ENCODE data around the gene KTI12.
A peak's percentile ranks its signal among the peaks of the same experiment; 100 is the strongest.
"Not testable (repeated sequence)": the region's sequence is repeated elsewhere in the genome, so short reads cannot be mapped to it uniquely, and the experiment has no call there.

The KTI12 gene

GRCh38 chr1:52045236-52045635, 11.6 kb upstream of the KTI12 start:
- no peak for FAIRE-seq
- no peak for DNase-seq (ENCODE audit: extremely low spot score, insufficient read length, low read depth)

GRCh38 chr1:52041551-52042185, 8.1 kb upstream of the KTI12 start:
- DNase-seq (ENCODE audit: extremely low spot score, insufficient read length, low read depth) (no peak), FAIRE-seq (no peak)

- DNase-seq (ENCODE audit: extremely low spot score, insufficient read length, low read depth) (no peak), FAIRE-seq (no peak)
Observed at GRCh38 chr1:52037909-52038308, 4.3 kb upstream of the KTI12 start.

GRCh38 chr1:52037402-52037814, 3.8 kb upstream of the KTI12 start:
- DNase-seq (ENCODE audit: extremely low spot score, insufficient read length, low read depth) = no peak
- no peak for FAIRE-seq

- DNase-seq (ENCODE audit: extremely low spot score, insufficient read length, low read depth) (no peak), FAIRE-seq (no peak)
Observed at GRCh38 chr1:52034050-52034384, 407 bp upstream of the KTI12 start.

GRCh38 chr1:52032785-52033131, 852 bp downstream of the KTI12 start:
- FAIRE-seq = no peak
- DNase-seq (ENCODE audit: extremely low spot score, insufficient read length, low read depth) = no peak

- DNase-seq (ENCODE audit: extremely low spot score, insufficient read length, low read depth) (no peak), FAIRE-seq (peak; percentile 35)
Observed at GRCh38 chr1:52032124-52032784, 1.4 kb downstream of the KTI12 start.

- not testable (repeated sequence) for FAIRE-seq; DNase-seq (ENCODE audit: extremely low spot score, insufficient read length, low read depth)
Observed at GRCh38 chr1:52028839-52029238, 4.8 kb downstream of the KTI12 start.

GRCh38 chr1:52028328-52028727, 5.3 kb downstream of the KTI12 start:
- DNase-seq (ENCODE audit: extremely low spot score, insufficient read length, low read depth) = no peak
- no peak for FAIRE-seq

- DNase-seq (ENCODE audit: extremely low spot score, insufficient read length, low read depth) = no peak
- no peak for FAIRE-seq
Observed at GRCh38 chr1:52026278-52026677, 7.3 kb downstream of the KTI12 start.

- DNase-seq (ENCODE audit: extremely low spot score, insufficient read length, low read depth) = no peak
- no peak for FAIRE-seq
Observed at GRCh38 chr1:52022133-52022532, 11.5 kb downstream of the KTI12 start.

GRCh38 chr1:52008071-52008809, 25.4 kb downstream of the KTI12 start:
- FAIRE-seq = no peak
- no peak for DNase-seq (ENCODE audit: extremely low spot score, insufficient read length, low read depth)

- FAIRE-seq (no peak), DNase-seq (ENCODE audit: extremely low spot score, insufficient read length, low read depth) (no peak)
Observed at GRCh38 chr1:52007215-52008002, 26.2 kb downstream of the KTI12 start.

GRCh38 chr1:52006081-52006553, 27.5 kb downstream of the KTI12 start:
- not testable (repeated sequence) for DNase-seq (ENCODE audit: extremely low spot score, insufficient read length, low read depth); FAIRE-seq

- not testable (repeated sequence) for DNase-seq (ENCODE audit: extremely low spot score, insufficient read length, low read depth); FAIRE-seq
Observed at GRCh38 chr1:52005548-52005947, 28.1 kb downstream of the KTI12 start.

GRCh38 chr1:52003877-52004276, 29.7 kb downstream of the KTI12 start:
- FAIRE-seq = no peak
- DNase-seq (ENCODE audit: extremely low spot score, insufficient read length, low read depth) = no peak

GRCh38 chr1:52002038-52002917, 31.3 kb downstream of the KTI12 start:
- DNase-seq (ENCODE audit: extremely low spot score, insufficient read length, low read depth) (peak; percentile 70), FAIRE-seq (peak; percentile 91)

- no peak for DNase-seq (ENCODE audit: extremely low spot score, insufficient read length, low read depth)
- no peak for FAIRE-seq
Observed at GRCh38 chr1:51998701-51999100, 34.9 kb downstream of the KTI12 start.

GRCh38 chr1:51997974-51998382, 35.6 kb downstream of the KTI12 start:
- FAIRE-seq = no peak
- DNase-seq (ENCODE audit: extremely low spot score, insufficient read length, low read depth) = no peak
